Adrenal gland (tissue), 5 donors: ENCODE data around the gene MRM1.

Experiments used
- CTCF ChIP-seq, 6 experiments: fragments of 450-650 bp in 4 of 6; fragments of 200-600 bp in 2 of 6; sonication (generic) in 1 of 6; IDR thresholded peaks; 1 replicate in 5 of 6; 2 replicates in 1 of 6; pipeline versions ENCODE4 v1.5.1 to v1.8.0; 2016 to 2021; ENCODE audit warnings: antibody characterized with exemption in 6 of 6, mild to moderate bottlenecking in 2 of 6, moderate library complexity in 1 of 6
- POLR2A ChIP-seq, 2 donors: fragments of 450-650 bp; IDR thresholded peaks; one replicate each; pipeline ENCODE4 v1.6.1; 2017; ENCODE audit warnings: antibody characterized with exemption in 2 of 2, mild to moderate bottlenecking in 2 of 2, moderate library complexity in 1 of 2
- donor health status: DM: no; HTN: no; CAD: no.

GRCh38 chr17:36629970-36630502, 28.7 kb downstream of the MRM1 start:
- no peak for TF ChIP-seq CTCF (IDR thresholded peaks at IDR 0.05)
- TF ChIP-seq POLR2A (IDR thresholded peaks at IDR 0.05): no peak
